ENCODE measurements around the gene NLRP12.
"Not testable (repeated sequence)": the region's sequence is repeated elsewhere in the genome, so short reads cannot be mapped to it uniquely, and the experiment has no call there.

NLRP12 gene

DNA sequence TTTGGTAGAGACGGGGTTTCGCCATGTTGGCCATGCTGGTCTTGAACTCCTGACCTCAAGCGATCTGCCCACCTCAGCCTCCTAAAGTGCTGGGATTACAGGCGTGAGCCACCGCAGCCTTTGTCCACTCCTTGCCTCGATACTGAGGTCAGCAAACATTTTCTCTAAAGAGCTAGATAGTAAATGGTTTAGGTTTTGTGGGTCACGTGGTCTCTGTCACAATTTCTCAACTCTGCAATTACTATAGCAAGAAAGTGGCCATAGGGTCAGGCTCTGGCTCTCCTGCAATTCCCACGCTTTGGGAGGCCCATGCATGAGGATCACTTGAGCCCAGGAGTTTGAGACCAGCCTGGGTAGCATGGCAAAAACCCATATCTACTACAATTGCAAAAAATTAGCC is 42.8 kb downstream of the NLRP12 start:
- not testable (repeated sequence) for DNase-seq (ENCODE audit: low read depth)

DNA sequence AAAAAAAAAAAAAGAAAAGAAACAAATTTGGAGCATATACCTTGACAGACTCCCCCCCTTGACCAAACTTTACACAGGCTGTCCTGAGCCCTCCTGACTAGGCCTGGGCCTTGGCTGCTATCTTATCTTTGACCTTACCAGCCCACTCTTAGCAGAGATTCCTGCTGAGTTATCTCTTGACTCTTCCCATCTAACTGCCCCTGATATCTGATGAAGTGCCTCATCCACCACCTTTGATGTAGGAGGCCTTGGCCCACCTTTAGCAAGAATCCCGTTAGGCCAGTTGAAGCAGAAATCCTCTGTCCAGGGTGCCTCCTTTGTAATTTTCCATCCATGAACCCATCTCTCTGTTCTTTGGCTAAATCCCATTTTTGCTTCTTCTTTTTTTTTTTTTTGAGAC is 43.6 kb downstream of the NLRP12 start:
- DNase-seq (ENCODE audit: low read depth) = no peak

DNA sequence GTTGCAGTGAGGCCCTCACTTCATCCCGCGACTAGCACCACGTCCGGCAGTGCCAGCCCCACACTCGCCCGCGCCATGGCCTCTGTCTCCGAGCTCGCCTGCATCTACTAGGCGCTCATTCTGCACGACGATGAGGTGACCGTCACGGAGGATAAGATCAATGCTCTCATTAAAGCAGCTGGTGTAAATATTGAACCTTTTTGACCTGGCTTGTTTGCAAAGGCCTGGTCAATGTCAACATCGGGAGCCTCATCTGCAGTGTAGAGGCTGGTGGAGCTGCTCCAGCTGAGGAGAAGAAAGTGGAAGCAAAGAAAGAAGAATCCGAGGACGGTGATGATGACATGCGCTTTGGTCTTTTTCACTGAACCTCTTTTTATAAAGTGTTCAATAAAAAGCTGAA is 48.6 kb downstream of the NLRP12 start:
- DNase-seq (ENCODE audit: low read depth) = no peak

DNA sequence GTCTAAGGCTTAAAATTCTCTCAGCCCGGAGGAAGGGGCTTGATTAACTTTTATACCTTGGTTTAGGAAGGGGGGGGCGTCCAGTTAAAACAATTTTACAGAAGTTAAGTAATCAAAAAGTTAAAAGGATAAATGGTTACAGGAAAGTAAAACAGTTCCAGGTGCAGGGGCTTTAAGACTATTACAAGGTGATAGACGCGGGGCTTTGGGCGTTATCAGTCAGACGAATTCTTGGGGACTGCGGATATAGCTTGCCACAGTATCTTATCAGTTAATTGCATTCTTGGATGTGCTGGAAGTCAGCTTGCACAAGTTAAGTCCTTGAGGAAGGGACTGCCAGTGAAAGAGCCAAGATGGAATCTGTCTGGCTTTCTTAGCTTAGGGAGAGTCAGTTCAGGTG is 49.6 kb downstream of the NLRP12 start:
- not testable (repeated sequence) for DNase-seq (ENCODE audit: low read depth)

DNA sequence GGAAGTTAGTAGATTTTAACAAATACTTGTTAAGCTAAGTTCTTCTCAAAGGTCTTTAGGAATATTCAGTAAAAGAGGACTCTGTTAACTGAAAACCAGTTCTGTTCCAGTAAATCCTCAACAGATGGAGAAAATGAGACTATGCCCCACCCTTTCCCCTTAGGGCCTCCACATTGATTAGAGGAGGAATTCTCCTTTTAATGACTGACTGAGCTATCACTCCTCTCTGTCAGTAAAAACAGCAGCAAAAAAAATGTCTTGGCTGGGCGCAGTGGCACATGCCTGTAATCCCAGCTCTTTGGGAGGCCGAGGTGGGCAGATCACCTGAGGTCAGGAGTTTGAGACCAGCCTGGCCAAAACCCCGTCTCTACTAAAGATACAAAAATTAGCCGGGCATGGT is 50.1 kb downstream of the NLRP12 start:
- no peak for DNase-seq (ENCODE audit: low read depth)

DNA sequence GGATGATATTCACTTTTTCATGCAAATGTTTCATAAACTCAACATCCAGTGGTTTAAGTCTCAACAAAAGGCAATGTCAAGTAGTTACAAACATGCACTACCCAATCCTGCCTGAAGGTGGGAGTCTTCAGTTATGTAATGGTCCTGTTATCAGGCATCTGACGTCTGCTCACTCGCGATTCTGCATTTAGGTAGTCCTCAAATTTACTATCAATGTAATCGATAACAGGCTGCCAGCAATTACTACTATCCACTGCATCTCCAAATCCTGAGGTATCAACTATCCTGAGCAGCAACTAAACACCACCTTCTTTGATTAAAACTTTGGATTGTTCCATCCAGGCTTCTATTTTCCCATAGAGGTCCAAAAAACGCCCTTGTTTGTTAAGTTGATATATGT is 51.2 kb downstream of the NLRP12 start:
- peak; percentile 68 for DNase-seq (ENCODE audit: low read depth)

DNA sequence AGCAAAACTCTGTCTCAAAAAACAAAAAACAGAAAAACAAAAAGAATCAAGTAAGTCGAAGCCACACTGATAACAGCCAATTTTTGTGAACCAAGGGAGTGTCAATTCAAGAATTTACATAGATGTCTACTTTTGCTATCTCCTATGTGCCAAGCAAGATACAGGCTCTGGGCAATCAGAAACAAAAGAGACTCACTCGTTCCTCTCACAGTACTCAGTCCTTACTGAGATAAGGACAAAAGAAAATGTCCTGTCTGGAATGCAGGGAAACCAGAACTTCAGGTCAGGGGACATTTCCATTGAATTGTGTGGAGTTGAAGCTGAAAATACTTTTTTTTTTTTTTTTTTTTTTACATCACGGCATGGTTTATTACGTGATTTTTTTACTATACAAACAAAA is 53.0 kb downstream of the NLRP12 start:
- no peak for DNase-seq (ENCODE audit: low read depth)

DNA sequence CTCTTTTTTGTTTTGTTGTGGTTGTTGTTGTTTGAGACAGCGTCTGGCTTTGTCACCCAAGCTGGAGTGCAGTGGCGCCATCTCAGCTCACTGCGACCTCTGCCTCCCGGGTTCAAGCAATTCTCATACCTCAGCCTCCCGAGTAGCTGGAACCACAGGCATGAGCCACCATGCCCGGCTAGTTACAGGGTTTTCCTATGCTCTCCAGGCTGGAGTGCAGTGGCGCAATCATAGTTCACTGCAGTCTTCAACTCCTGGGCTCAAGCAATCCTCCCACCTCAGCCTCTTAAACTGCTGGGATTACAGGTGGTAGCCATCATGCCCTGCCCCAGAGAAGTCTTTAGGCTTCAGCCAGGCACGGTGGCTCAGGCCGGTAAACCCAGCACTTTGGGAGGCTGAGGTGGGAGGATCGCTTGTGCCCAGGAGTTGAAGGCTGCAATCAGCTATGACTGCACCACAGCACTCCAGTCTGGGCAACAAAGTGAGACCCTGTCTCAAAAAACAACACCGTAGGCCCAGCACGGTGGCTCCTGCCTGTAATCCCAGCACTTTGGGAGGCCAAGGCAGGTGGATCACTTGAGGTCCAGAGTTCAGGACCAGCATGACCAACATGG is 54.3 kb downstream of the NLRP12 start:
- DNase-seq (ENCODE audit: low read depth) = not testable (repeated sequence)

DNA sequence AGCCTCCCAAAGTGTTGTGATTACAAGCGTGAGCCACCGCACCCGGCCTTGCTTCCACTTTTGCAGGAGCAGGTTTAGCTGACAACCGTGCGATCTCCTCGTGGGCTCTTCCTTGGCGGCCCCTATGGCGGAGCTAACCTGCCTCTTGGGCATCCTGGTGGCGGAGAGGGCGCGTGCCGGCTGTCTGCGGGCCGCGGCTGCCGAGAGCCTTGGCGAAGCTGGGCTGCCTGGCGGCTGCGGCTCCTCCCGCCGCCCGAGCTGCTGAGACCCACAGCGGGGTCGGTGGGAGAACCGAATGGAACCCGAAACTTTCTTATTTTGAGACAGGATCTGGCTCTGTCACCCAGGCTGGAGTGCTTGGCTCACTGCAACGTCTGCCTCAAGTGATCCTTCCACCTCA is 55.7 kb downstream of the NLRP12 start:
- DNase-seq (ENCODE audit: low read depth) = no peak

DNA sequence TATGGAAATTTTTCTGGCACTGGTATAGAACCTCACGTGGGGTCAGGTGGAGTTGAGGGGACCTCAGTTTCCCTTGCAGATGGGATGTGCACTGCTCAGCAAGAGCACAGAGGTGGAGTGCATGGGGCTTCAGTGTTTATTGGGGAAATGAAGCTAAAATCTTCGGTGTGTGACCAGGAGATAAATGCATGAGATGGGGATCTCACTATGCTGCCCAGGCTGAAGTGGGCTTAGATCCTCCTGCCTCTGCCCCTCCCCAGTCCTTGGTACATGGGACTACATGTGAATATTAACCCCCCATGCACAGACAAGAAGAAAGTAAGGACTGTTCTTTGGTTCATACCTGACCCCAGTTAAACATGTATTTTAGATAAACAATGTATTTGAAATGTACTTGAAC is 65.1 kb downstream of the NLRP12 start:
- DNase-seq (ENCODE audit: low read depth) = not testable (repeated sequence)
